Stomach smooth muscle (tissue), 2 donors: ENCODE measurements around the gene GUSB.
"Not testable (repeated sequence)": the region's sequence is repeated elsewhere in the genome, so short reads cannot be mapped to it uniquely, and the experiment has no call there.

Experiments
- H3K27ac ChIP-seq: one replicate; pipeline ENCODE4 v1.7.0; 2013; ENCODE audit warnings: mild to moderate bottlenecking, low read length, inconsistent platforms
- H3K27me3 ChIP-seq, 2 donors: one replicate each; pipeline ENCODE4 v1.7.0; 2013; ENCODE audit warnings: low read length in 2 of 2; ENCODE audit not compliant: insufficient read depth in 2 of 2, control insufficient read depth in 1 of 2
- H3K36me3 ChIP-seq, 2 donors: one replicate each; pipeline ENCODE4 v1.7.0; 2013; ENCODE audit warnings: low read length in 2 of 2; ENCODE audit not compliant: control insufficient read depth in 2 of 2, insufficient read depth in 2 of 2
- H3K4me1 ChIP-seq: one replicate; pipeline ENCODE4 v1.7.0; 2013; ENCODE audit warnings: low read length; ENCODE audit not compliant: control insufficient read depth, insufficient read depth
- H3K4me3 ChIP-seq, 2 donors: one replicate each; pipeline ENCODE4 v1.7.0; 2013; ENCODE audit warnings: low read length in 2 of 2
- H3K9ac ChIP-seq, 2 donors: one replicate each; pipeline ENCODE4 v1.7.0; 2013; ENCODE audit warnings: low read length in 2 of 2, mild to moderate bottlenecking in 1 of 2
- H3K9me3 ChIP-seq, 2 donors: one replicate each; pipeline ENCODE4 v1.7.0; 2013; ENCODE audit warnings: low read length in 2 of 2; ENCODE audit not compliant: control insufficient read depth in 2 of 2
- donor health status: healthy.
- donor health status: Pancreatic carcinoma.

GUSB gene

DNA sequence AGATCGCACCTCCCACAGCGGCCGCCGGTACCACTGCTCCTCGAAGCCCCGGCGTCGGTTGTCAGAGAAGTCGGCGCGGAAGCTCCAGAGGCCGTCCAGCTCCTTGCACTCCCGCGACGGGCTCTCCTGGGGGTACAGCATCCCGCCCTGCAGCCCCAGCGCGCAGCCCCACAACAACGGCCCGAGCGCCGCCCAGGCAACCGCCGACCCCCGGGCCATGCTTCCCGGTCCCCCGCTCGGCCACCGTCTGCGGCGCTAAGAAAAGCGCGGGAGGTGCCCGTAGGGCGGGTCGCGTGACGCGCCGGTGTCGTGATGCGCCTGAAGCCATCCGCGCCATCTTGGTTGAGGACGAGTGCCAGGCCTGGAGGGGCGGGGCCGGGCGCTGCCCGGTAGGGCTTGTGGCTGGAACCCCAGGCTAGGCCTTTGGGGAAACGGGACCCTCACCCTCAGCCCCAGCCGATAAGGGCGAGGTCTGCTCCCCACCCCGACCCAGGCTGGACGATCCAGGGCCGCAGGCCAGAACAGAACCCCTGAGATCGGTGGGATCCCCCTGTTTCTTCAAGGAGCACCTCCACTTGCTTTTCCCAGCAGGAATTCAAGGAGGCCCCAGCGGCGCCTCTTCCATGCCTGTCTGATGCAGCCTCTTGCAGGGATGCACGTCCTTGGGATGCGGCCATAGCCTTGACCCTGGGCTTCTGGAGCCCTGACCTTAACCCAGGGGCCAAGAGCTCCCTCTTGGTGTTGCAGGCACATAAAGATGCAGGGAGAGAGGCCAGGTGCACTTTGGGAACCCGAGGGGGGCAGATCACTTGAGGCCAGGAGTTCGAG is at the start of gene GUSB:
GUSB (minus strand) TSS at position 249 of the 828 bp plus-strand sequence; CDS start at position 219, 30 bp downstream.
- no peaks in the 10 kb centered on the region for H3K9me3 ChIP-seq
- H3K4me3 ChIP-seq, result peak within 1 kb of the TSS; percentile 74 to 84
- peaks cover 0 to 5% of the 10 kb centered on the region in 2 donors for H3K36me3 ChIP-seq
- peak within 1 kb of the TSS; percentile 74 for H3K27ac ChIP-seq
- no peaks in the 10 kb centered on the region for H3K27me3 ChIP-seq
- peak within 1 kb of the TSS; percentile 75 to 94 for H3K9ac ChIP-seq
- peaks cover 17% of the 10 kb centered on the region for H3K4me1 ChIP-seq

- not testable (repeated sequence) for H3K9me3 ChIP-seq, H3K27me3 ChIP-seq, H3K36me3 ChIP-seq, H3K9ac ChIP-seq, H3K4me3 ChIP-seq, H3K4me1 ChIP-seq, H3K27ac ChIP-seq
Observed at GRCh38 chr7:66028342-66028741, 46.3 kb upstream of the GUSB start.

DNA sequence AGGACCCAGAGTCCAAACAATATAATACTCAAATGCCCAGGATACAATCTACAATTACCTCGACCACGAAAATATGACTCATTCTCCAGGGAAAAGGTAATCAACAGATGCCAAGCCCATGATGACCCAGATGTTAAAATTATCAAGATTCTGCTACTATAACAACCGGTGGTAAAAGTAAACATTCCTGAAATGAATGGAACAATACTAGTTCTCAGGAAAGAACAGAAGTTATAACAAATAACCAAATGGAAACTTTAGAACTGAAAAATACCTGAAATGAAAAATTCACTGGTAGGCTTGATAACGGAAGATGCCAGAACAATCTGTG is 34.1 kb upstream of the GUSB start:
- Histone ChIP-seq H3K9me3 (no peaks in the 10 kb centered on the region), H3K27me3 (no peaks in the 10 kb centered on the region), H3K9ac (no peak overlapping the region), H3K27ac (no peak overlapping the region), H3K4me3 (no peak overlapping the region), H3K36me3 (no peaks in the 10 kb centered on the region), H3K4me1 (no peaks in the 10 kb centered on the region)

DNA sequence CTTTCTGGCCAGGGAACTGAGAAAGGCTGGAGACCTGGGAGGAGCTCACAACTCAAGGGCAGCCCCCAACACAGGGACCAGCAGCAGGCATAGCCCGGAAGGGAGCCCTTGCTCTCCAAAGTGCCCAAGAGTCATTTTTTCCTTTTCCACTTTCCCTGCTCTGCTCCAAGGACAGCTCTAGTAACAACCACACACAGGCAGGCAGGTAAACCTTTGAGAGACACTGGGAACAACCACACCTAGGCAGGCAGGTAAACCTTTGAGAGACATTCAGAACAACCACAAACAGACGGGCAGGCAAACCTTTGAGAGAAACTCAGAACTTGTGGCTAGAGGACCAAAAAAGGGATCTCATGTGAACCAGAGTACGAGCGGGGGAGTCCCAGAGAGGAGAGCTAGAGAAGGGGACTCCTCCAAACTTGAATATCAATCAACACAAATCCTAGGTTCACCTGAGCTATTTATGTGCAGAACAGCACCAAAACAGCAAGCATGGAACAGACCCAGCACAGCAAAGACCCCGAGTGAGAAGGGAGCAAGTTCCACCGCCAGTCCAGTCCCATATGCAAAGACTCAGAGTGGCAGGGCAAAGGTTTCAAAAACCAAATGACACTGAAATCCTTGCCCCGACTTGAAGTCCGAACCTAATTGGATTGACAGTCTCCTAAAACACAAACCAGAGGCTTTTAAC is 33.6 kb upstream of the GUSB start:
- Histone ChIP-seq H3K9me3 (no peaks in the 10 kb centered on the region), H3K4me3 (no peak overlapping the region), H3K27ac (no peak overlapping the region), H3K27me3 (no peaks in the 10 kb centered on the region), H3K4me1 (no peaks in the 10 kb centered on the region), H3K9ac (no peak overlapping the region), H3K36me3 (no peaks in the 10 kb centered on the region)

GRCh38 chr7:66013938-66014337 is 31.9 kb upstream of the GUSB start:
- no peak overlapping the region for H3K9ac ChIP-seq
- H3K27me3 ChIP-seq, result no peaks in the 10 kb centered on the region
- H3K4me1 ChIP-seq, result no peaks in the 10 kb centered on the region
- H3K9me3 ChIP-seq, result no peaks in the 10 kb centered on the region
- H3K27ac ChIP-seq, result no peak overlapping the region
- no peaks in the 10 kb centered on the region for H3K36me3 ChIP-seq
- no peak overlapping the region for H3K4me3 ChIP-seq

DNA sequence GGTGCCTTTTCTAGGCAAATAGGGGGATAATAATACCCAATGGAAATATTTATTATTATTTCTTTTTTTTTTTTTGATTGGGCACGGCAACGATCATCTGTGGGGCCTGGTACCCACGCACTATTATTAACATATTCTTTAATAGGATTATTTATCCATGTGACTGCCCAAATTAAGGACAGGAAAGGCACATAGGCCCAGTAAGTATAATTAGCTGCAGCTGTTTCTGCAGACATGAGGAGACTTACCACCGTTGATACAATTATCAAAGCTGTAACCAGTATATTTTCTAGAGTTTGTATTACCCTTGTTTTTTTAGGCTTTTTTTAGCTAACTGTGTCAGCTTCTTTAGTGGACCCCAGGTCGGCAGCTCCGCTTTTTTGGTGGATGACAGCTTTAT is 25.2 kb upstream of the GUSB start:
- no peaks in the 10 kb centered on the region for H3K4me1 ChIP-seq
- no peak overlapping the region for H3K4me3 ChIP-seq
- H3K9me3 ChIP-seq, result no peaks in the 10 kb centered on the region
- H3K27ac ChIP-seq, result no peak overlapping the region
- no peaks in the 10 kb centered on the region for H3K36me3 ChIP-seq
- H3K9ac ChIP-seq, result no peak overlapping the region
- H3K27me3 ChIP-seq, result no peaks in the 10 kb centered on the region

DNA sequence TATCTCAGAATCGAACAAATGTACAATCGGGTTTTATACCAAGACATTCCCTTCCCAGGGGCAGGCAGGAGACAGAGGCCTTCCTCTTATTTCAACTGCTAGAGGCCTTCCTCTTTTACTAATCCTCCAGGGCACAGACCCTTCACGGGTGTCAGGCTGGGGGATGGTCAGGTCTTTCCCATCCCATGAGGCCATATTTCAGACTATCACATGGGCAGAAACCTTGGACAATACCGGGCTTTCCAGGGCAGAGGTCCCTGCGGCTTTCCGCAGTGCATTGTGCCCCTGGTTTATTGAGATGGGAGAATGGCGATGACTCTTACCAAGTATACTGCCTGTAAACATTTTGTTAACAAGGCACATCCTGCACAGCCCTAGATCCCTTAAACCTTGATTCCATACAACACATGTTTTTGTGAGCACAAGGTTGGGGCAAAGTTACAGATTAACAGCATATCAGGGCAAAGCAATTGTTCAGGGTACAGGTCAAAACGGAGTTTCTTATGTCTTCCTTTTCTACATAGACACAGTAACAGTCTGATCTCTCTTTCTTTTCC is 23.2 kb upstream of the GUSB start:
- H3K4me1 ChIP-seq, H3K4me3 ChIP-seq, H3K9me3 ChIP-seq, H3K9ac ChIP-seq, H3K27ac ChIP-seq, H3K36me3 ChIP-seq, H3K27me3 ChIP-seq: not testable (repeated sequence)

DNA sequence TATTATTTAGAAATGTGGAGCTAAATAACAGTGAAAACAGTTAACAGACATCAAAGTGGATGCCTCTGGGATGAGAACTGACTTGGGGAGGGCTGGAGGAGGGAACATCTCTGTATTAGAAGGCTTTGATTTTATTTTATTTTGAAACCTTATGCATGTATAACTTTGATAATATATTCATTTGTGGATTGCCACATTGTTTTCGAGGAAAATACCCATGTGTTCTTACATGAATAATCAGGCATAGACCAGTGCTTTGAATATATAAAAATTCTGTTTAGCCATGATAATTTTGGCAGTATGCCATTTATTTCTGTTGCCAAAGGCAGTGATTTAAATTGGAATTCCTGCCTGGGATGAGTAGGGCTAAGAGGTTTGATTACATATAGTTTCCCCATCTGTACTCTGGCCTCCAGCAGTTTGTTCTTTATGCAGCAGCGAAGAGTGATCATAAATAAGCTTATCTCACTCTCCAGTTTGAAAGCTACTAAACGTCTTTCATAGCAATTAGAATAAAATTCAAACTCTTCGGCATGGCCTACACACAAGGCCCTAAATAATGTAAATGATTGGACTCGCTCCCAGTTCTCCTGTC is 18.9 kb upstream of the GUSB start:
- not testable (repeated sequence) for H3K27me3 ChIP-seq, H3K4me3 ChIP-seq, H3K36me3 ChIP-seq, H3K9ac ChIP-seq, H3K4me1 ChIP-seq, H3K27ac ChIP-seq, H3K9me3 ChIP-seq

- not testable (repeated sequence) for H3K4me1 ChIP-seq, H3K27me3 ChIP-seq, H3K27ac ChIP-seq, H3K9me3 ChIP-seq, H3K4me3 ChIP-seq, H3K36me3 ChIP-seq, H3K9ac ChIP-seq
Observed at GRCh38 chr7:65994984-65995383, 13.0 kb upstream of the GUSB start.

DNA sequence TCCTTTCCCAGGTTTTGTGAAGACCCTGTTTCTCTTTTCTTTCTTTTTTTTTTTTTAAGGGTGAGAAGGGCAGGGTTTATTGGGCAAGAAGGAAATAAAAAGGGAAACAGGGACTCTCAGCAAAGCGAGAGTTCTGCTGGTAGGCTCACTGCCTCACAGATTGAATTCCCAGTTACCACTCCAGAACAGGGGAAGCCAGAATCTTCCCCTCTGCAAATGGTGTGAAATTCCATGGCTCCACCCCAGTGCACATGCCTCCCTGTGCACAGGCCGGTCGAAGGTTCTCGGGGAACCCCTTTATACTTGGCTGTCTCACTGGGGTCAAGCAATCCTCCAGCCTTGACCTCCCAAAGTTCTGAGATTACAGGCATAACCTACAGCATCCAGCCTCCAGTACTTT is 10.5 kb upstream of the GUSB start:
- H3K4me1 ChIP-seq, result no peaks in the 10 kb centered on the region
- H3K36me3 ChIP-seq, result no peaks in the 10 kb centered on the region
- no peaks in the 10 kb centered on the region for H3K9me3 ChIP-seq
- no peak overlapping the region for H3K27ac ChIP-seq
- H3K4me3 ChIP-seq, result no peak overlapping the region
- H3K9ac ChIP-seq, result no peak overlapping the region
- no peaks in the 10 kb centered on the region for H3K27me3 ChIP-seq

GRCh38 chr7:65991829-65992228 is 9.8 kb upstream of the GUSB start:
- not testable (repeated sequence) for H3K36me3 ChIP-seq, H3K9ac ChIP-seq, H3K4me1 ChIP-seq, H3K4me3 ChIP-seq, H3K27me3 ChIP-seq, H3K27ac ChIP-seq, H3K9me3 ChIP-seq
